GM12878 (cell line): ENCODE data around the gene CCNL2. TPM values are rescaled to one million over a fixed set of nuclear protein-coding genes. Genes with fewer than 3 reads are reported as not detected.

Experiments
- ASH2L ChIP-seq: fragments of 300-600, 200-600 bp; sonication (generic); IDR thresholded peaks from 2 replicates; pipeline ENCODE4 v1.6.1; 2017; ENCODE audit warnings: low read depth, mild to moderate bottlenecking, borderline replicate concordance
- ATF7 ChIP-seq: fragments of 450-650 bp; IDR thresholded peaks from 2 replicates; pipeline ENCODE4 v1.6.1; 2016; ENCODE audit warnings: low read depth, mild to moderate bottlenecking
- EZH2 ChIP-seq: IDR thresholded peaks from 2 replicates; pipeline ENCODE4 v1.6.1; 2012; ENCODE audit warnings: low read depth, mild to moderate bottlenecking, control low read depth, inconsistent platforms, low read length, borderline replicate concordance; ENCODE audit not compliant: control insufficient read depth
- IRF3 ChIP-seq: fragments of 450-650 bp; IDR thresholded peaks from 2 replicates; pipeline ENCODE4 v1.6.1; 2014; ENCODE audit warnings: mild to moderate bottlenecking
- NFXL1 ChIP-seq: fragments of 450-650 bp; IDR thresholded peaks from 2 replicates; pipeline ENCODE4 v1.6.1; 2017; ENCODE audit warnings: antibody characterized with exemption, mild to moderate bottlenecking, borderline replicate concordance
- NFYA ChIP-seq: IDR thresholded peaks from 2 replicates; pipeline ENCODE4 v1.6.1; 2011; ENCODE audit warnings: low read depth, mild to moderate bottlenecking, low read length, improper control_type of control experiment, borderline replicate concordance
- REST ChIP-seq: IDR thresholded peaks from 2 replicates; pipeline ENCODE4 v1.6.1; 2012; ENCODE audit warnings: mild to moderate bottlenecking, low read depth, low read length
- ZNF687 ChIP-seq: fragments of 450-650 bp; IDR thresholded peaks from 2 replicates; pipeline ENCODE4 v1.6.1; 2017; ENCODE audit warnings: mild to moderate bottlenecking, moderate library complexity
- polyA plus RNA-seq, 11 experiments: library from polyadenylated mRNA; depleted of rRNA in 4 of 11; unstranded in 6 of 11; stranded (reverse) in 5 of 11; fragments of >200 nt; fragmentation: Nextera tagmentation in 4 of 11; fragmentation: Illumina TruSeq in 1 of 11; extraction: Ambion mirVana in 4 of 11; extraction: Trizol in 1 of 11; gene quantifications; 1 replicate in 1 of 11; 2 replicates in 10 of 11; pipeline versions ENCODE4 v1.2.1 to v1.2.3, GENCODE V29; 2011 to 2016; ENCODE audit warnings: inconsistent platforms in 2 of 11, missing spikeins in 2 of 11, low read depth in 1 of 11
- total RNA-seq, 4 experiments: library from RNA; depleted of rRNA in 3 of 4; stranded (reverse); fragments of >200 nt in 3 of 4; fragmentation: Illumina TruSeq in 1 of 4; extraction: Trizol in 1 of 4; gene quantifications; 2 replicates each; pipeline versions ENCODE4 v1.2.1 to v1.2.3, GENCODE V29; 2013 to 2021

The CCNL2 gene
- total and polyA plus RNA-seq, 10 of the 15 experiments (the other 5 are each of a cell fraction or from before 2014, with no cell fraction given): 2.1 to 143 (median 101) TPM

- TF ChIP-seq ASH2L (no peak), ATF7 (no peak), EZH2 (no peak), REST (no peak), NFYA (no peak), ZNF687 (no peak), NFXL1 (no peak), IRF3 (no peak)
- TF ChIP-seq, all 136 proteins: peak for 4
Observed at GRCh38 chr1:1397839-1398523, 1.2 kb downstream of the CCNL2 start (continued).
